DND-41 (cell line): ENCODE data around the gene ATAD3C.

ENCODE experiments used
- ATAC-seq: fragments of 200-7000 bp; cut with Tn5 transposase; 3 replicates; pipeline ENCODE4 v1.9.1; 2021; ENCODE audit warnings: low read depth; ENCODE audit not compliant: insufficient read depth
- DNase-seq: peaks from one replicate; pipeline ENCODE4 v3.0.0-alpha.2; 2020
- H2AFZ ChIP-seq: 2 replicates; pipeline ENCODE4 v1.6.0; 2012; ENCODE audit warnings: low read depth, low read length
- H3K27ac ChIP-seq: 2 replicates; pipeline ENCODE4 v1.5.1; 2012; ENCODE audit warnings: low read length, inconsistent platforms
- H3K27me3 ChIP-seq: fragments of 200-600 bp; sonication (generic); 2 replicates; pipeline ENCODE4 v1.6.0; 2012; ENCODE audit warnings: low read length, mild to moderate bottlenecking, inconsistent platforms; ENCODE audit not compliant: insufficient read depth, poor library complexity
- H3K36me3 ChIP-seq: 2 replicates; pipeline ENCODE4 v1.5.1; 2012; ENCODE audit warnings: low read length, inconsistent platforms; ENCODE audit not compliant: insufficient read depth
- H3K4me1 ChIP-seq: 2 replicates; pipeline ENCODE4 v1.5.1; 2012; ENCODE audit warnings: mild to moderate bottlenecking, low read length; ENCODE audit not compliant: insufficient read depth
- H3K4me2 ChIP-seq: 2 replicates; pipeline ENCODE4 v1.6.0; 2012; ENCODE audit warnings: mild to moderate bottlenecking, moderate library complexity, low read length, inconsistent platforms; ENCODE audit not compliant: insufficient read depth
- H3K4me3 ChIP-seq, 2 experiments: fragments of 200-600 bp in 1 of 2; shearing (Covaris generic) in 1 of 2; 2 replicates each; pipeline ENCODE4 v1.5.1; 2012 to 2016; ENCODE audit warnings: inconsistent platforms in 2 of 2, low read length in 2 of 2, mild to moderate bottlenecking in 2 of 2, low read depth in 1 of 2, moderate library complexity in 1 of 2
- H3K79me2 ChIP-seq: 2 replicates; pipeline ENCODE4 v1.6.0; 2012; ENCODE audit warnings: low read length, inconsistent platforms; ENCODE audit not compliant: insufficient read depth
- H3K9ac ChIP-seq: 2 replicates; pipeline ENCODE4 v1.6.0; 2012; ENCODE audit warnings: low read depth, mild to moderate bottlenecking, inconsistent platforms, low read length, moderate library complexity
- H3K9me3 ChIP-seq: 2 replicates; pipeline ENCODE4 v1.5.1; 2012; ENCODE audit warnings: low read length, moderate library complexity, mild to moderate bottlenecking, inconsistent platforms; ENCODE audit not compliant: insufficient read depth, severe bottlenecking
- H4K20me1 ChIP-seq: 2 replicates; pipeline ENCODE4 v1.6.0; 2012; ENCODE audit warnings: low read length; ENCODE audit not compliant: insufficient read depth
- CTCF ChIP-seq: IDR thresholded peaks from 2 replicates; pipeline ENCODE4 v1.5.1; 2012; ENCODE audit warnings: borderline replicate concordance, low read length, moderate library complexity, mild to moderate bottlenecking; ENCODE audit not compliant: poor library complexity, severe bottlenecking; ENCODE audit errors: extremely low read depth
- EZH2 ChIP-seq: IDR thresholded peaks from 3 replicates; pipeline ENCODE4 v1.6.1; 2012; ENCODE audit warnings: borderline replicate concordance, low read depth, mild to moderate bottlenecking, moderate library complexity, low read length, inconsistent platforms; ENCODE audit not compliant: severe bottlenecking

Gene ATAD3C

GRCh38 chr1:1422465-1423244 is 26.8 kb upstream of the ATAD3C start:
- no peak for TF ChIP-seq EZH2
- TF ChIP-seq CTCF, result no peak
- Histone ChIP-seq H3K79me2 (no peaks in the 10 kb centered on the region), H3K4me1 (peaks cover 6% of the 10 kb centered on the region; the same call in 1 of the 2 replicates), H3K27me3 (no peaks in the 10 kb centered on the region), H3K36me3 (no peaks in the 10 kb centered on the region), H2AFZ (no peak overlapping the region), H3K4me2 (no peak overlapping the region), H3K9ac (no peak overlapping the region), H4K20me1 (no peaks in the 10 kb centered on the region), H3K9me3 (no peaks in the 10 kb centered on the region), H3K4me3 (no peak overlapping the region), H3K27ac (no peak overlapping the region)
- ATAC-seq (0 out of 3 replicates have a peak, but pooled peaks have one; percentile 29), DNase-seq (peak; percentile 36)

GRCh38 chr1:1423245-1423597 is 26.3 kb upstream of the ATAD3C start:
- TF ChIP-seq CTCF (no peak), EZH2 (no peak)
- Histone ChIP-seq H3K9ac (no peak overlapping the region), H3K4me1 (peaks cover 6% of the 10 kb centered on the region; the same call in 1 of the 2 replicates), H4K20me1 (no peaks in the 10 kb centered on the region), H3K27ac (no peak overlapping the region), H3K4me2 (no peak overlapping the region), H3K9me3 (no peaks in the 10 kb centered on the region), H3K36me3 (no peaks in the 10 kb centered on the region), H3K79me2 (no peaks in the 10 kb centered on the region), H3K27me3 (no peaks in the 10 kb centered on the region), H3K4me3 (no peak overlapping the region), H2AFZ (no peak overlapping the region)
- ATAC-seq (no peak), DNase-seq (no peak)

GRCh38 chr1:1424707-1425106 is 24.8 kb upstream of the ATAD3C start:
- DNase-seq, result no peak
- Histone ChIP-seq H3K4me3 (no peak overlapping the region), H3K9me3 (no peaks in the 10 kb centered on the region), H3K36me3 (no peaks in the 10 kb centered on the region), H2AFZ (no peak overlapping the region), H3K27me3 (no peaks in the 10 kb centered on the region), H3K27ac (no peak overlapping the region), H3K9ac (no peak overlapping the region), H3K4me1 (peaks cover 6% of the 10 kb centered on the region; the same call in 1 of the 2 replicates), H3K4me2 (no peak overlapping the region), H4K20me1 (no peaks in the 10 kb centered on the region), H3K79me2 (no peaks in the 10 kb centered on the region)
- TF ChIP-seq EZH2 (no peak), CTCF (no peak)
- no peak for ATAC-seq
